HG03103 (cell line): Measurements from ENCODE around the gene STK32B.

Source experiments
- ATAC-seq: cut with Tn5 transposase; IDR thresholded peaks from one replicate; pipeline ENCODE4 v1.9.1; 2021; ENCODE audit warnings: low read depth; ENCODE audit not compliant: unreplicated experiment

STK32B gene

DNA sequence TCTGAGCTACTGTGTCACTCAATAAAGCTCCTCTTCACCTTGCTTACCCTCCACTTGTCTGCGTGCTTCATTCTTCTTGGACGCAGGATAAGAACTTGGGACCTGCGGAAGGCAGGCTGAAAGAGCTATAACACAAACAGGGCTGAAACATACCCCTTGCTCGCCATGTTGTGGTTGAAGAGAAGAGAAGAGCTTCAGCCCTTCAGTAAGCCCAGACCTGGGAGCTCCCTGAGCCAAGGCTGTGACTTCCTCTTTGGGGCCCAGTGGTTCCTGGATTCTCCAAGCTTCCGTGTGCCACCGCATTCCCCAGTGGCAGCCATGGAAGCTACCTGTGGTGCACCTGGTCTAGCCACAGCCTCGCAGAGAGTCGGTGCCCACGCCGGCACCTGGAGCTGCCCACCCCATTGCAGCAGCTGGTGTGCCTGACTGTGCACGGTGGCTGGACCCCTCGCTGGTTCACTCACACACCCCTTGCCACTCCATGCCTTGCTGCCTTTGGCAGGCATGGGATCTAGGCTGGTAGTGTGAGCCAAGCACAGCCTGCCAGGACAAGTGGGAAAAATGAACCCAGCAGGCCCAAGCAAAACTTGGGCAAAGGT is 496.5 kb downstream of the STK32B start:
- ATAC-seq = no peak
